Activated CD8-positive, alpha-beta T cell treated with anti-CD3 and anti-CD28 coated beads for 36 hours (primary cell): ENCODE results near the gene PPARD. TPM values are rescaled to one million over a fixed set of nuclear protein-coding genes. Genes with fewer than 3 reads are reported as not detected.

Source experiments
- ATAC-seq: fragments of 200-7000 bp; cut with Tn5 transposase; one replicate; pipeline ENCODE4 v1.10.0; 2021; ENCODE audit warnings: mild to moderate bottlenecking, moderate library complexity
- CTCF ChIA-PET: fragments of 350-600 bp; sonication (Branson Sonifier 250); formaldehyde crosslinking; loops from one replicate; lab custom pipeline; 2021; ENCODE audit warnings: antibody characterized with exemption; lab: Charles Lee
- POLR2A ChIA-PET: fragments of 350-600 bp; sonication (Branson Sonifier 250); formaldehyde crosslinking; loops from one replicate; lab custom pipeline; 2021; ENCODE audit warnings: antibody characterized with exemption; lab: Charles Lee
- DNase-seq: peaks from one replicate; pipeline ENCODE4 v3.0.0-alpha.2; 2020
- H3K27ac Mint-ChIP-seq: one replicate; pipeline ENCODE4 v1.8.0; 2021; ENCODE audit warnings: mild to moderate bottlenecking, mixed read lengths
- H3K27me3 Mint-ChIP-seq: one replicate; pipeline ENCODE4 v1.8.0; 2021; ENCODE audit warnings: mixed read lengths
- H3K36me3 Mint-ChIP-seq: one replicate; pipeline ENCODE4 v1.8.0; 2021; ENCODE audit warnings: low read depth, mixed read lengths
- H3K4me1 Mint-ChIP-seq: one replicate; pipeline ENCODE4 v1.8.0; 2021; ENCODE audit warnings: low read depth, mixed read lengths
- H3K4me3 Mint-ChIP-seq: one replicate; pipeline ENCODE4 v1.8.0; 2021; ENCODE audit warnings: mild to moderate bottlenecking, moderate library complexity, mixed read lengths
- H3K9me3 Mint-ChIP-seq: one replicate; pipeline ENCODE4 v1.8.0; 2021; ENCODE audit warnings: mixed read lengths
- CTCF ChIP-seq: fragments of 200-600 bp; IDR thresholded peaks from one replicate; pipeline ENCODE4 v1.8.0; 2022; ENCODE audit warnings: antibody characterized with exemption, mild to moderate bottlenecking
- intact Hi-C: fragments of 100-400 bp; cut with micrococcal nuclease; formaldehyde crosslinking; loops from one replicate; pipeline ENCODE4 v1.10.0; 2022
- total RNA-seq, 2 experiments: library from RNA; stranded (reverse); gene quantifications; one replicate each; pipeline ENCODE4 v1.2.3, GENCODE V29; 2021

Gene PPARD
- total RNA-seq, 2 experiments from 2014 or later, result 26.6 to 26.7 TPM

- no peaks in the 10 kb centered on the region for H3K9me3 Mint-ChIP-seq
- intact Hi-C loops, result no loop called here
- no peaks in the 10 kb centered on the region for H3K27me3 Mint-ChIP-seq
- DNase-seq, result no peak
- H3K4me1 Mint-ChIP-seq, result peaks cover 56% of the 10 kb centered on the region
- H3K4me3 Mint-ChIP-seq, result no peak overlapping the region
- ChIA-PET POLR2A (interaction anchor here (0.9 to 1.0 kb wide), 2 partner anchors 10 to 108 kb away, joined by 4 to 6 read pairs; no protein-coding TSS in a partner anchor), CTCF (interaction anchor here (0.8 to 1.5 kb wide), 3 partner anchors 13 to 189 kb away, joined by 3 to 5 read pairs (median 3); no protein-coding TSS in a partner anchor)
- ATAC-seq, result no peak
- TF ChIP-seq CTCF, result no peak
- H3K27ac Mint-ChIP-seq, result peak overlapping the region; percentile 21
- H3K36me3 Mint-ChIP-seq, result peaks cover 21% of the 10 kb centered on the region
Observed at GRCh38 chr6:35363293-35363750, 21.0 kb downstream of the PPARD start.

- no peak for TF ChIP-seq CTCF
- Mint-ChIP-seq H3K4me1 (peaks cover 65% of the 10 kb centered on the region), H3K9me3 (no peaks in the 10 kb centered on the region), H3K36me3 (peaks cover 24% of the 10 kb centered on the region), H3K4me3 (no peak overlapping the region), H3K27me3 (no peaks in the 10 kb centered on the region), H3K27ac (peak overlapping the region; percentile 57)
- POLR2A ChIA-PET, result interaction anchor here (0.8 kb wide), 1 partner anchor 22 kb away, joined by 3 read pairs; no protein-coding TSS in a partner anchor
- CTCF ChIA-PET, result interaction anchor here (1.0 kb wide), 1 partner anchor 21 kb away, joined by 3 read pairs; no protein-coding TSS in a partner anchor
- no peak for DNase-seq
- no peak for ATAC-seq
- intact Hi-C loops, result no loop called here
Observed at GRCh38 chr6:35365594-35366203, 23.3 kb downstream of the PPARD start.

GRCh38 chr6:35366204-35366596 lies 23.8 kb downstream of the PPARD start:
- no peak for TF ChIP-seq CTCF
- ChIA-PET CTCF (interaction anchor here (1.0 kb wide), 1 partner anchor 22 kb away, joined by 3 read pairs; no protein-coding TSS in a partner anchor), POLR2A (interaction anchor here (0.8 kb wide), 1 partner anchor 23 kb away, joined by 3 read pairs; no protein-coding TSS in a partner anchor)
- Mint-ChIP-seq H3K4me1 (peaks cover 67% of the 10 kb centered on the region), H3K9me3 (no peaks in the 10 kb centered on the region), H3K36me3 (peaks cover 24% of the 10 kb centered on the region), H3K27me3 (no peaks in the 10 kb centered on the region), H3K27ac (peak overlapping the region; percentile 57), H3K4me3 (no peak overlapping the region)
- ATAC-seq (no peak), DNase-seq (no peak)
- intact Hi-C loops, result no loop called here

GRCh38 chr6:35367646-35368037 lies 25.3 kb downstream of the PPARD start:
- CTCF ChIA-PET, result interaction anchor here (0.9 kb wide), 1 partner anchor 81 kb away, joined by 3 read pairs; no protein-coding TSS in a partner anchor
- no peaks in the 10 kb centered on the region for H3K9me3 Mint-ChIP-seq
- no peak for ATAC-seq

More at GRCh38 chr6:35367646-35368037, 25.3 kb downstream of the PPARD start:
- Mint-ChIP-seq H3K36me3 (peaks cover 23% of the 10 kb centered on the region), H3K27ac (peak overlapping the region; percentile 28), H3K4me3 (no peak overlapping the region), H3K27me3 (no peaks in the 10 kb centered on the region), H3K4me1 (peaks cover 64% of the 10 kb centered on the region)
- no peak for DNase-seq
- TF ChIP-seq CTCF, result no peak
- intact Hi-C loops, result no loop called here
- POLR2A ChIA-PET, result interaction anchor here (1.0 to 2.1 kb wide), 3 partner anchors 26 to 90 kb away, joined by 3 to 6 read pairs (median 3); no protein-coding TSS in a partner anchor
